Smooth muscle cell (in vitro differentiated cells): ENCODE data around the gene NTSR2. TPM values are rescaled to one million over a fixed set of nuclear protein-coding genes. Genes with fewer than 3 reads are reported as not detected.

ENCODE experiments used
- DNase-seq: peaks from one replicate; lab custom pipeline; 2025; ENCODE audit not compliant: unreplicated experiment; lab: John Stamatoyannopoulos, UW
- H2AFZ ChIP-seq: fragments of 200-600 bp; sonication (generic); 2 replicates; pipeline ENCODE4 v1.6.0; 2016; ENCODE audit warnings: antibody characterized with exemption, low read depth, mild to moderate bottlenecking
- H3F3A ChIP-seq: fragments of 200-600 bp; sonication (generic); 2 replicates; pipeline ENCODE4 v1.6.0; 2017; ENCODE audit warnings: antibody characterized with exemption, low read depth
- H3K27ac ChIP-seq: fragments of 200-600 bp; sonication (generic); 2 replicates; pipeline ENCODE4 v1.5.1; 2016; ENCODE audit warnings: low read depth, mild to moderate bottlenecking
- H3K27me3 ChIP-seq: fragments of 200-600 bp; sonication (generic); 2 replicates; pipeline ENCODE4 v1.6.1; 2016; ENCODE audit warnings: low read depth, mild to moderate bottlenecking
- H3K36me3 ChIP-seq: fragments of 200-600 bp; sonication (generic); 2 replicates; pipeline ENCODE4 v1.5.1; 2016; ENCODE audit warnings: low read depth
- H3K4me1 ChIP-seq: fragments of 200-600 bp; sonication (generic); 2 replicates; pipeline ENCODE4 v1.5.1; 2016; ENCODE audit warnings: low read depth
- H3K4me2 ChIP-seq: fragments of 200-600 bp; sonication (generic); 2 replicates; pipeline ENCODE4 v1.6.0; 2016; ENCODE audit warnings: mild to moderate bottlenecking
- H3K4me3 ChIP-seq: fragments of 200-600 bp; sonication (generic); 2 replicates; pipeline ENCODE4 v1.5.1; 2016; ENCODE audit warnings: mild to moderate bottlenecking
- H3K79me2 ChIP-seq: fragments of 200-600 bp; sonication (generic); 2 replicates; pipeline ENCODE4 v1.6.0; 2016; ENCODE audit warnings: low read depth, mild to moderate bottlenecking
- H3K9ac ChIP-seq: fragments of 200-600 bp; sonication (generic); 2 replicates; pipeline ENCODE4 v1.6.0; 2016; ENCODE audit warnings: low read depth
- H3K9me3 ChIP-seq: fragments of 200-600 bp; sonication (generic); replicated peaks from 2 replicates; pipeline ENCODE4 v1.5.1; 2016; ENCODE audit warnings: low read depth
- H4K20me1 ChIP-seq: fragments of 200-600 bp; sonication (generic); 2 replicates; pipeline ENCODE4 v1.6.0; 2016; ENCODE audit warnings: low read depth
- CTCF ChIP-seq: fragments of 200-600 bp; sonication (generic); IDR thresholded peaks from 2 replicates; pipeline ENCODE4 v1.5.1; 2017; ENCODE audit warnings: borderline replicate concordance, mild to moderate bottlenecking, antibody characterized with exemption; ENCODE audit not compliant: insufficient read depth, poor library complexity, severe bottlenecking
- WGBS: methylation state at CpG from one replicate; pipeline ENCODE4 v1.1.7; 2016; ENCODE audit warnings: low lambda C conversion rate; 5-methylcytosine and 5-hydroxymethylcytosine counted together
- polyA plus RNA-seq: library from polyadenylated mRNA; unstranded; fragments of >200 nt; fragmentation: Nextera tagmentation; extraction: Ambion mirVana; gene quantifications from 2 replicates; pipeline ENCODE4 v1.2.1, GENCODE V29; 2016
- total RNA-seq: library from RNA; depleted of rRNA; stranded (reverse); fragments of >200 nt; gene quantifications from 2 replicates; pipeline ENCODE4 v1.2.3, GENCODE V29; 2014

Gene NTSR2
- total and polyA plus RNA-seq, 2 experiments from 2014 or later = not detected

DNA sequence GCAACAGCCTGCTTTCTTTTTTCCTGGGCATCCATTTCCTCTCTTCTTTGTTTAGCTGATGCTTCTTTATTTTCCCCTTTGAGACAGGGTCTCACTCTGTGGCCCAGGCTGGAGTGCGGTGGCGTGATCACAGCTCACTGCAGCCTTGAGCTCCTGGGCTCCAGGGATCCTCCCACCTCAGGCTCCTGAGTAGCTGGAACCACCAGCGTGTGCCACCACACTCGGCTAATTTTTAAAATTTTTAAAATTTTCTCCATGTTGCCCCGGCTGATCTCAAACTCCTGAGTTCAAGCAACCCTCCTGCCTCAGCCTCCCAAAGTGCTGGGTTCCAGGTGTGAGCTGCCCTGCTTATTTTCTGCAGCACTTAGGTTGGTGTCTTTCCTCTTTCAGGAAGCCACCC, 58.7 kb downstream of the NTSR2 start:
- TF ChIP-seq CTCF = no peak
- WGBS = 98% methylated on average over 5 of the region's 5 CpGs

GRCh38 chr2:11610624-11611242, 59.3 kb downstream of the NTSR2 start:
- DNase-seq = no peak
- Histone ChIP-seq H3K4me2 (no peak overlapping the region), H3K9me3 (no peaks in the 10 kb centered on the region), H3F3A (no peaks in the 10 kb centered on the region), H3K4me3 (no peak overlapping the region), H3K79me2 (no peaks in the 10 kb centered on the region), H3K27ac (no peak overlapping the region), H4K20me1 (no peaks in the 10 kb centered on the region), H3K27me3 (no peaks in the 10 kb centered on the region), H3K4me1 (no peaks in the 10 kb centered on the region), H3K9ac (no peak overlapping the region), H3K36me3 (no peaks in the 10 kb centered on the region), H2AFZ (no peak overlapping the region)
- WGBS = 95% methylated on average over 33 of the region's 38 CpGs
- TF ChIP-seq CTCF = no peak

More for the DNA sequence above, 58.7 kb downstream of the NTSR2 start:
- Histone ChIP-seq H3K27ac (no peak overlapping the region), H3K9ac (no peak overlapping the region), H3F3A (no peaks in the 10 kb centered on the region), H3K4me3 (no peak overlapping the region), H3K36me3 (no peaks in the 10 kb centered on the region), H3K9me3 (no peaks in the 10 kb centered on the region), H4K20me1 (no peaks in the 10 kb centered on the region), H3K4me1 (no peaks in the 10 kb centered on the region), H2AFZ (no peak overlapping the region), H3K4me2 (no peak overlapping the region), H3K27me3 (no peaks in the 10 kb centered on the region), H3K79me2 (no peaks in the 10 kb centered on the region)
- no peak for DNase-seq

Other genes starting within 250 kb of the NTSR2 start
- gene E2F6, start 204.0 kb downstream of the NTSR2 start, total RNA-seq = 18.0 and 18.3 TPM in 2 replicates
- 17.5 and 23.0 TPM in 2 replicates for gene E2F6, start 204.0 kb downstream of the NTSR2 start, polyA plus RNA-seq
- gene GREB1, start 136.2 kb downstream of the NTSR2 start, total RNA-seq = 1.7 and 3.9 TPM in 2 replicates
- gene GREB1, start 136.2 kb downstream of the NTSR2 start, polyA plus RNA-seq = 4.3 and 7.3 TPM in 2 replicates
- gene LPIN1, start 76.4 kb upstream of the NTSR2 start, total RNA-seq = 13.8 and 23.4 TPM in 2 replicates
- gene LPIN1, start 76.4 kb upstream of the NTSR2 start, polyA plus RNA-seq = 11.7 and 17.9 TPM in 2 replicates